ENCODE results near the gene CAMTA1. TPM values are rescaled to one million over a fixed set of nuclear protein-coding genes. Genes with fewer than 3 reads are reported as not detected.

Gene CAMTA1
- total RNA-seq, 1 donor from 2014 or later: 99.0 TPM

DNA sequence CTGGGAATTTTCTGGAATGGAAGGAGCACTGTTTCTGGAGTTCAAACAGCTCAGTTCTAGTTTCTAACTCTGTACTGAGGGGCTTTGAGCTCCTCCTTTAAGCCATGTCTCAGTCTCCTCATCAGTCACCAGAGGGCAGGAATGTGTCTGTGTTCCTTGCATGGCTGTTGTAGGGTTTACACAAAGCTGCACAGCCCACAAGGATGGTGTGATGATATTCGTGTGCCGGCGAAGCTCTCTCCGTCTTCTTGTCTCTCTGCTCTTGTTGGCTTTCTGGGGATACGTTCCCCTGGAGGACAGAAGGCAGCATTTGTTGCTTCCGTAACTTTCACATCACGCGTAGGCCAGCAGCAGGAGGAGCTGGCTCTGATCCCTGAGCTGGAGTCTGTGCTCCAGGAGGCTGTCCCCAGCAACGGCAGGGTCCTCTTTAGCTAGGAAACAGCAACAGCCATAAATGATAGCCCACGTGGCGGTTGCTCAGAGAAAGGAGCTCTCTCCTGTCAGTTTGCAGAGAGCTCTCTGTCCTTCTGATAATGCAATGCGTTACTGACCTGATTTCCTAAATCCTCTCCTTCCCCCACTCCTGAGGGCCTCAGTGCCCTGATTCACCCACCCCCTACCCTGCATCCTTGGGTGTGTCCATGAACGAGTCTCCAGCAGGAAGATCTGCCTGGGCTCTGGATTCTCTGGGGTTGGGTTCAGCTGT, 796.7 kb downstream of the CAMTA1 start:
- no peak for DNase-seq (ENCODE audit: low spot score, unreplicated experiment)
- Mint-ChIP-seq H3K36me3 (ENCODE audit: insufficient read depth) (no peaks in the 10 kb centered on the region), H3K9me3 (ENCODE audit: low read depth) (no peaks in the 10 kb centered on the region), H3K27ac (no peak overlapping the region), H3K4me3 (ENCODE audit: low read depth) (no peak overlapping the region), H3K27me3 (peaks cover 13% of the 10 kb centered on the region), H3K4me1 (ENCODE audit: low read depth) (no peaks in the 10 kb centered on the region)
- TF ChIP-seq, protein P1, sequence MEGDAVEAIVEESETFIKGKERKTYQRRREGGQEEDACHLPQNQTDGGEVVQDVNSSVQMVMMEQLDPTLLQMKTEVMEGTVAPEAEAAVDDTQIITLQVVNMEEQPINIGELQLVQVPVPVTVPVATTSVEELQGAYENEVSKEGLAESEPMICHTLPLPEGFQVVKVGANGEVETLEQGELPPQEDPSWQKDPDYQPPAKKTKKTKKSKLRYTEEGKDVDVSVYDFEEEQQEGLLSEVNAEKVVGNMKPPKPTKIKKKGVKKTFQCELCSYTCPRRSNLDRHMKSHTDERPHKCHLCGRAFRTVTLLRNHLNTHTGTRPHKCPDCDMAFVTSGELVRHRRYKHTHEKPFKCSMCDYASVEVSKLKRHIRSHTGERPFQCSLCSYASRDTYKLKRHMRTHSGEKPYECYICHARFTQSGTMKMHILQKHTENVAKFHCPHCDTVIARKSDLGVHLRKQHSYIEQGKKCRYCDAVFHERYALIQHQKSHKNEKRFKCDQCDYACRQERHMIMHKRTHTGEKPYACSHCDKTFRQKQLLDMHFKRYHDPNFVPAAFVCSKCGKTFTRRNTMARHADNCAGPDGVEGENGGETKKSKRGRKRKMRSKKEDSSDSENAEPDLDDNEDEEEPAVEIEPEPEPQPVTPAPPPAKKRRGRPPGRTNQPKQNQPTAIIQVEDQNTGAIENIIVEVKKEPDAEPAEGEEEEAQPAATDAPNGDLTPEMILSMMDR (IDR thresholded peaks at IDR 0.05; ENCODE audit: unreplicated experiment): no peak

- H3K4me1 Mint-ChIP-seq (ENCODE audit: low read depth): no peaks in the 10 kb centered on the region
- TF ChIP-seq, protein P1 (IDR thresholded peaks at IDR 0.05; ENCODE audit: unreplicated experiment): no peak
- no peak for DNase-seq (ENCODE audit: low spot score, unreplicated experiment)
- peaks cover 18% of the 10 kb centered on the region for H3K27me3 Mint-ChIP-seq
- no peak overlapping the region for H3K27ac Mint-ChIP-seq
- no peak overlapping the region for H3K4me3 Mint-ChIP-seq (ENCODE audit: low read depth)
- H3K36me3 Mint-ChIP-seq (ENCODE audit: insufficient read depth): no peaks in the 10 kb centered on the region
- H3K9me3 Mint-ChIP-seq (ENCODE audit: low read depth): no peaks in the 10 kb centered on the region
Observed at GRCh38 chr1:7582460-7582972, 797.3 kb downstream of the CAMTA1 start.

DNA sequence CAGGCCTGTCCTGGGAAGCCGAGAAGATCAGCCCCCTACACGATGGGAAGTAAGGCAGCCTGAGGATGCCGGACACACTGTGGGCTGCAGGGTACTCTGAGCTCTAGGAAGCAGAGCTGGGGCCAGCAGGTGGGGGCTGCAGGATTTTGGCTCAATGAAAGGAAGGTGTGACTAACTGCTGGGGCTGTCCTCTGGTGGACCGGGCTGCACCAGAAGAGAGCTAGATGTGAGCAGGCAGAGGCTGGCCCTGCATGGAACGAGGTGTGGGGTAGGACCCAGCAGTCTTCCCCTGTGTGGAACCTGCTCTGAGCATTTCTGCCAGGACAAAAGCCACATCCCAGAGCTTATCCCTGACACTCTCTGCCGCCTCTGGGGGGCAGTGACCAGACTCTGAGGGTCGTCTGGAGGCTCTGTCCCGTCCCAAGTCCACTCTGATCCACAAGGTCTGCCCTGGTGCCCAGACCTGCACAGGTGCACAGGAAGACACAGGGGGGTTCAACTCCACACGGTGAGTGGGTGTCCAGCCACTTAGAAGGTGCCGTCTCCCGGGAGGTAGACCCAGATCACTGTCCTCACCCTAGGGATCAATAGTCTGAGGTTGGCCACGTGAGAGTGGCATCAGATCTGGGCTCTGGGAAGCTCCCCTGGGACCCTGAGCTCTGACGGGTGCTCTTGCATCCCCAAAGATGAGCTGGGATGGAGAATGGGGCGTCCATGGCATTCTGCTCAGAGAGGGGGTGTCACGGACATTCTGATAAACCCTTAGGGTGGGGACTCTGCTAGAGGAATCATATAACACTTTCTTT, 798.2 kb downstream of the CAMTA1 start:
- TF ChIP-seq, protein P1 (IDR thresholded peaks at IDR 0.05; ENCODE audit: unreplicated experiment): no peak
- Mint-ChIP-seq H3K4me3 (ENCODE audit: low read depth) (no peak overlapping the region), H3K9me3 (ENCODE audit: low read depth) (no peaks in the 10 kb centered on the region), H3K36me3 (ENCODE audit: insufficient read depth) (no peaks in the 10 kb centered on the region), H3K27me3 (peaks cover 23% of the 10 kb centered on the region), H3K4me1 (ENCODE audit: low read depth) (no peaks in the 10 kb centered on the region), H3K27ac (no peak overlapping the region)
- DNase-seq (ENCODE audit: low spot score, unreplicated experiment): no peak

DNA sequence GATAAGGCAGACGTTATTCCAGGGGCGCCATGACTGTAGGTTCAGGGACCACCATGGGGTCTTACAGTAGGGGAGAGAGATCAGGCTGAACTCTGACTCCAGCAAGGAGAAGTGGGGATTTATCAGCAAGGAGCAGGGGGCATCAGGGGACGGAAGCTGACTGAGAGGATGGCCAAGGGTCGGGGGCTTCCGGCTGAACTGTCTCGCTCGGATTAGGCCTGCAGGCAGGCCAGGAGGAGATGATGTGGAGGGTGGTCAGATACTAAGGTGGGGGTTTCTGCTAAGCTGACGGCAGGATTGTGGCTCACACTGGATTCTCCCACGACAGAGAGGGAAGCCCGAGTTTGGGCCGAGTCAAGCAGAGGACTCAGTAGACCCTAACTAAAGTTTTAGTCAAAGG, 798.9 kb downstream of the CAMTA1 start:
- TF ChIP-seq, protein P1 (IDR thresholded peaks at IDR 0.05; ENCODE audit: unreplicated experiment): no peak

GRCh38 chr1:7584643-7585042, 799.4 kb downstream of the CAMTA1 start:
- Mint-ChIP-seq H3K36me3 (ENCODE audit: insufficient read depth) (no peaks in the 10 kb centered on the region), H3K9me3 (ENCODE audit: low read depth) (no peaks in the 10 kb centered on the region), H3K4me1 (ENCODE audit: low read depth) (peaks cover 2% of the 10 kb centered on the region), H3K27me3 (peaks cover 27% of the 10 kb centered on the region), H3K4me3 (ENCODE audit: low read depth) (no peak overlapping the region), H3K27ac (no peak overlapping the region)
- TF ChIP-seq, protein P1 (IDR thresholded peaks at IDR 0.05; ENCODE audit: unreplicated experiment): no peak
- DNase-seq (ENCODE audit: low spot score, unreplicated experiment): no peak

More for the DNA sequence above, 798.9 kb downstream of the CAMTA1 start:
- Mint-ChIP-seq H3K9me3 (ENCODE audit: low read depth) (no peaks in the 10 kb centered on the region), H3K27ac (no peak overlapping the region), H3K36me3 (ENCODE audit: insufficient read depth) (no peaks in the 10 kb centered on the region), H3K27me3 (peaks cover 27% of the 10 kb centered on the region), H3K4me1 (ENCODE audit: low read depth) (no peaks in the 10 kb centered on the region), H3K4me3 (ENCODE audit: low read depth) (no peak overlapping the region)
- no peak for DNase-seq (ENCODE audit: low spot score, unreplicated experiment)

Data from progenitor cell of endocrine pancreas (in vitro differentiated cells).